NCI-H1694 treated with DMSO at 0.1 percent for 48 hours (cell line): ENCODE data around the gene RPH3AL.
A peak's percentile ranks its signal among the peaks of the same experiment; 100 is the strongest.
"Not testable (repeated sequence)": the region's sequence is repeated elsewhere in the genome, so short reads cannot be mapped to it uniquely, and the experiment has no call there.

Experiments used
- DNase-seq: peaks from one replicate; lab custom pipeline; 2025; lab: John Stamatoyannopoulos, UW

Gene RPH3AL

DNA sequence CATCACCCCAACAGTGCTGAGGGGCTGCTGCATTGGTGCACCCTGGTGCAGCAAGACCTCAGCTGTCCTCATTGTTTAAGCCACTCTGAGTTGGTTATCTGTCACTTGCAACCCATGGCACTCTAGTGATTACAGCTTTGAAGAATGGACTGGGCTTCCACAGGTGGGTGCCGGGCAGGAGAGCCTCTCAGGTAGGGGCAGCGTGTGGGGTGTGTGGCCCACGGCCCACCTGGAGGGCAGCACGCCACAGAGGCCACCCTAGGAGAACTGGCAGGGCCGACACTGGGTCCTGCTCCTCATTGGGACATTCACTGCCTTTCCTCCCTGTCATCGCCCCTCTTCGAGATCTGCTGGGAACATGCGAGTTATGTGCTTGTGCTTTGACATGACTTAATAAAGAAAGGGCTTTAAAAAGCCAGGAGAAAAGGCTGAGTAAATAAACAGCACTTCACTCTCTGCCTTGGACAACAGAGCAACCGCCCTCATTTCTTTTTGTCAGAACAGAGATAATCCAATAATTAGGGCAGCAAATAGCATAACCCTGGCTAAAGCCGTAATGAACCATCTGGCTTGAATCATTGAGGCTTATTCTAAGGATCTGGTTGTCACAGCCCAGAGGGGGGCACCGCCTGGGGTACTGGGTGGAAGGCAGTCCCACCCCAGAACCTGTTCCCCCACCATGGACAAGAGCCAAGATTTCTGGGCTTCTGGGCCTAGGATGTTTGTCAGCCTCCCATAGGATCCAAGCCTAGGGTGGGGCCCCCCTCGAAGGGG is 174.1 kb downstream of the RPH3AL start:
- peak; percentile 37 for DNase-seq

DNA sequence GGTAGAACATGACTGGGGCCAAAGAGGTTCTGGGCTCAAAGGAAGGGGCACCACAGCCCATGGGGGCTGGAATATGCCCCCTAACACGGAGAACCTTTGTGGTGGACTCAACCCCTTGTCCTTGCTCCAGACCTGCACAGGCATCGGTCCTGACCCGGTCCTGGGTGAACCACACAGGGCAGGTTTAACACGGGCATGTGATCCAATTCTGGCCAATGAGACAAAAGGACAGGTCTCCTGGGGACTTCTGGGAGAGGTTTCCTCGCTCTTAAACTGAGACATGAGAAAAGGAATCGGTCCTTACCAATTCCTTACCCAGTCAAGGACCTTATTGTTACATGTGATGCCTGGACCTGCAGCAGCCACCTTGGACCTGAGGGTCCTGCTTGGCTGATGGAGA is 174.8 kb downstream of the RPH3AL start:
- no peak for DNase-seq

DNA sequence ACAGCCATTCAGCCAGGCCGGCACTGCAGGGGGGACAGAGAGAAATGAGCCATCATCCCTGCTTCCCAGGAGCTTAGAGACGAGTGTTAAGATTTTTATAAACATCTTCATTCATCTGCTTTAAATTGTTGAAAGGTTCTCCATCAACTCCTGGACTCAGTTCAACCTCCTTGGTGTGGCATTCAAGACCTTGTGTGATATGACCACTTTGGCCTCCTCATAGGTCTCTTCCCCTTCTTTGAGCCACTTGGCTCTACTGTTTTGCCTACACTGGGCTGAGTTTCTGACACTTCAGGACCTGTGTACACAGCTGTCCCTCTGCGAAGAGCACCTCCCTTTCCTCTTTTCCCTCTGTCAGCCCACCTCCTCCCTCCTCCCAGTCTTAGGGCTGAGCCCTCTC is 175.5 kb downstream of the RPH3AL start:
- no peak for DNase-seq

DNA sequence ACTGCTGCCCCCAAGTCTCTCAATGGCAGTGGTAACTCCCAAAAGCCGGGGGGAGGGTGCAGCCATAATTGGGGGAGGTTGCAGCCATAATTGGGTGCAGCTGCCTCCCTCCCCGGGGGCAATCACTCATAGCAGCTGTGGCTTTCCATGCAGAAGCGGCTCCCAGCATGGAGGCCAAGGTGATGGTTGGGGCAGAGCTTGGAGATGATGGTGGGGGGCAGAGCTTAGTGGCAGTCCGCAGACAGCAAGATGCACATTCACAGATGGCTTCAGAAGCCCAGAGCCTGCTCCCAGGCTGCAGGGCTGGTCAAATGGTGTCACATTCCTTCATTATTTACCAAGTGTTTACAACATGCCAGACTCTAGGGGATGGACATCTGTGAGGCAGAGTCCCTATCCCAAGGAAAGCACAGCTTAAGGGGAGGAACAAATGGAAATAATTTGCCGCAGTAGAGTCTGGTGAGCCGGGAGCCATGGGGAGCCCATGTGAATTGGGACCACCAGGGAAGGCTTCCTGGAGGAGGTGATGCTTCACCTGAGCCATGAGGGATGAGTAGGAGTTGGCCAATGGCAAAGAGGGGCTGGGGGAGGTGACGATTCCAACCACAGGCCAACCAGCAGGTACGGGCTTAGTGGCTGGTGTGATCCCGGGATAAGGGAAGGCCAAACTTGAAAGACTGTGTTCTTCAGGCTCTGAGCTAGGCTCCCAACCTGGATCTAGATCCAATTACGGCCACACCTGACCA is 179.3 kb downstream of the RPH3AL start:
- no peak for DNase-seq

DNA sequence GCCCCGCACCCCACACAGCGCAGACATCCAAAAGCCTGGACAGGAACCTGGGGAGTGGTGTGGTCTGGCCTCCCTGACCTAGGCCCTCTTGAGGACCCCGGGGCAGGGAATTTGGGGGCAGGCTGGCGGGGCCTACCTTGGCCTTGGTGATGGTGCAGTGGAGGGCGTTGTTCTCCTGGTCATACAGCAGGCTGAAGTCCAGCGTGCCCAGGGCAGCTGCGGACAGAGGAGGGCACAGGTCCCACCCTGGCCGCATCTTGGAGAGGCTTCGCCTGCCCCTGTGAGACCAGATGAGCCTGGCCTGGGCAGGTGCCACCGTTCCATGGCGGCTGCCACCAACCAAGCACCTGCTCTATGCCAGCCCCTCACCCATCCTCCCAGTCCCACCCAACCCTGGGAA is 180.2 kb downstream of the RPH3AL start:
- DNase-seq = no peak

DNA sequence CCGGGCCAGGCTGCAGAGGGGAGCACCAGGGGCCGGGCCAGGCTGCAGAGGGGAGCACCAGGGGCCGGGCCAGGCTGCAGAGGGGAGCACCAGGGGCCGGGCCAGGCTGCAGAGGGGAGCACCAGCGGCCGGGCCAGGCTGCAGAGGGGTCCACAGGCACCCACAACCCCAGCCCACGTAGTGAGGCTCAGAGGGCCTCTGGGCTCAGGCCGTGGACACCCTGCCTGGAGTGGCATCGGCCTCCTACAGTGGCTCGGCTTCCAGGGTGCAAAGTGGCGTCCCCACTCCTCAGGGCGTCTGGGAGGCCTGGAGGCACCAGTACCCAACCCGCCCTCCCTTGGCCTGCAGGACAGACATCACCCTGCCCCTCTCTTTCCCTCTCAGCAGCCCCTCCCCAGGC is 180.7 kb downstream of the RPH3AL start:
- DNase-seq = no peak

DNA sequence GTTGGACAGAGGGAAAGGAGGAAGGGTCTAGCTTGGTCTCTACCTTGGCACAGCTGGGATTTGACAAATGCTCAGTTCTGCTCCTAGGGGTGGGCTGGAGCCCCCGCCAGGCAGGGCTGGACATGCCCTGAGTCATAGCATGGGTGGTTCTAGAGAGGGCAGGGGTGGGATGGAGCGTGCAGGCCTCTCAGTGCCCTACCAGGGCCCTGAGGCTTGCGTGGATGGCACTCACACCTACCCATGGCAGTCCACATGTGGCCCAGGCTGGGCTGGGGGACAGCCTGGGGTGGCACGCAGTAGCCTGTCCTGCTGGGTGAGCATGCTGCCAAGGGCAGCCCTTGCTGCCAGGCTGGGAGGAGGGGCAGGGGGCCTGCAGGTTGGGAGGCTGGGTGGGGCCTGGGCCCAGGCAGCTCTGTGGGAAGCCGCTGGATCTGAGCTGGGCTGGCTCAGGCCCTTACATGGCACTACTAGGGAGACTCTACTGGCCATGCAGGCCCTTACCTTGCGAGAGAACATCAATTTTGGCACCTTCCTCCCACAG is 182.4 kb downstream of the RPH3AL start:
- no peak for DNase-seq

DNA sequence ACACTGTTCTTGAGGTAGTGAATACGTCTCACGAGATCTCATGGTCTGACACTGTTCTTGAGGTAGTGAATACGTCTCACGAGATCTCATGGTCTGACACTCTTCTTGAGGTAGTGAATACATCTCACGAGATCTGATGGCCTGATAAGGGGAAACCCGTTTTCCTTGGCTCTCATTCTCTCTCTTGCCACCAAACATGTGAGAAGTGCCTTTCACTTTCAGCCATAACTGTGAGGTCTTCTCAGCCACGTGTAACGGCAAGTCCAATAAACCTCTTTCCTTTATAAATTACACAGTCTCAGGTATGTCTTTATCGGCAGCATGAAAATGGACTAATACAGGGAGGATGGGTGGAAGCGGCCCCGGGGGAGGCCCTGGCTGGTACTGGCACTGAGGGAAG is 184.0 kb downstream of the RPH3AL start:
- DNase-seq = not testable (repeated sequence)

DNA sequence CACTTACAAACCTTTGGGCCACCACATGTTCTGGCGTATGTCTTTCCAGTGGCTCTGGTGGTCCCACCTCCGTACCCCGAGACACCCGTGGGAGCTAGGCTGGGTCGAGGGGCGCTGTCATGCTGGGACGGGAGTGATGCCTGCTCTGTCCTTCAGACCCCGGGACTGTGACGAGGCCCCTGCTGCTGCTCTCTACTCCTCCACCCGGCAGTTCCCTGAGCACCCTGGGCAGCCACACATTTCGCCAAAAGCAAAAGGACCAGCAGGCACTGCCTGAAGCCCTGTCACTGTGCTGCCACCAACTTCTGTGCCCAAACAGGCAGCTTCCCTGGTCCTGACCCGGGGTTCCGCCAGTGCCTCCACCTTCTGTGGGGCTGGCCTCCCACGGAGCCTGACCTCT is 186.7 kb downstream of the RPH3AL start:
- no peak for DNase-seq

DNA sequence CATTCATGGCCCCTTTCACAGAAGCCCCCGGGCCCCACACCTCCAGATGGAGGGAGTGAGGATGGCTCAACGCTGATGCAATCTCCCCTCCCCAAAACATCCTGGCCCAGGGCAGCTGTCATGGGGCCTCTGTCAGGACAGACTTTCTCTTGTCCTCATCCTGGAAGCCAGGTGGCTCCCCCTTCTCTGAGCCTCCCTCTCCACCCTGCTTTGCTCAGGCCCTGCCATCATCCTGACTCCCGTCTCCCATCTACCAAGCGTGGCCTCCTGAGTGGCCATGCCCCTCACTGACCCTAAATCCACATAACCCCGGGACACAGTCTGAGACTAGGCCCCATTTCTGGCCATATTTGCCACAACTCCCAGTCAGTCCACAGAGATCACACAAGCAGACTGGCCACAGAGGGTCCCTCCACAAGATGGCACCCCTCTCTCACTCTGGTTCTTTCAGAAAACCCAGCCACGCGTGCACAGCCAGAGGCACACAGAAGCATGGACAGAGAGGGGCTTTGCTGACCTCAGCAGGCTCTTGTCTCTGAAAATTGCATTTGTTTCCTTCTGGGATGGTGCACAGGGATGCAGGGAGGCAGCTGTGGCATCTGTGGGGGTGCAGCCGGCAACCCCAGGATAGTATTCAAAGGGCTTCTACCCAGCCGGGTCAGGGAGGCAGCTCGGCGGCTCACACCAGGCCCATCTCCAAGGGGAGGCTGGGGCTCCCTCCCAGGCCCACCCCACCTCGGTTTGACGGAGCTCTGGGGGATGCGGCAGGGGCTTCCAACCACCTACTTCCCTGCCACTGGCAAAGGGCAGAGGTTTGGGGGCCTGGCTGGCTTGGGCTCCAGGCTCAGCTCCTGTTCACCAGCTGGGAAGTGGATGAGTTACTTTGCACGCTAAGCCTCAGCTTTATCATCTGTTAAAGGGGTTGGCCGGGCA is 188.0 kb downstream of the RPH3AL start:
- peak; percentile 48 for DNase-seq

DNA sequence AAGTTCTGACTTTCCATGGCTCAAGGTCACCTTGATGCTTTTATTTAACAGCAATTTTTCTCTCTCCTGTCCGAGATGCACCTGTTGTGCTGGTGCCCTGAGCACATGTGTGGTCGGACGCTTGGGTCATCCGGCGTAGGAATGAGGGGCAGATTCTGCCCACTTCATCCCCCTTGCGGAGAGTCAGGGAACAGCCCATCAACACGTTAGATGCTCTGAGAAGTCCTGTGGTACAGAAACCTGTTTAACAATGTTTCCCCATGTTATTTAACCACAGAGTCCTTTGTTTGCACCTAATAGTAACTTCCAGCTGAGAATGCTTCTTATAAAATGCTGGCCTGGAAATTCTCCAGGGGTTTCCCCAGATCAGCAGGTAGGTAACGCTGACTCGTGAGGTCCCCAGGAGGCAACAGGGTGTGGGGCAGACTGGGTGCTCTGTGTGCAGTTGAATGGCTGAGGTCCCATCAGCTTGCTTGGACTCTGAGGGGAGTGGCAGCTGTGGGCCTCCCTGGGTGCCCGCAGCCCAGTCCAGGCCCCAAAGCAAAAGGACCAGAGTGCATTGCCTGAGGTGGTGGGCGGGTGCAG is 189.0 kb downstream of the RPH3AL start:
- DNase-seq = no peak

DNA sequence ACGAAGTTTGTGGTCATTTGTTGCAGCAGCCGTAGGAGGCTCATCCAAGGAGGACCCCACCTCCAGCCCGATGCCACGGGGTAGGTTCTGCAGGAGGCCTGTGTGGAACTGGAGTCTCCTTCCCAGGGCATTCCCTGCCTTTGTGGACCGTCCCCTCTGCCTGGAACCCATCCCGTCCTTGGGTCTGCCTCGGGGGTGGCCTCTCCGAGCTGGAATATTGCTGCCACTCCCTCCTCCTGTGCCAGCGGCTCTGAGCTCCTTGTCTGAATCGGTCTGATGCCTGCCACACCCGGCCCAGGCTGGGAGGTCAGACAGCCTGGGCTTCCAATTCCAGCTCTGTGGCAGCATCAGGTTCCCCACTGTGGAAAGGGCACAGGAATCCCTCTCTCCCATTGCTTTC is 189.9 kb downstream of the RPH3AL start:
- no peak for DNase-seq
